ENCODE results near the gene GLA.

The GLA gene

DNA sequence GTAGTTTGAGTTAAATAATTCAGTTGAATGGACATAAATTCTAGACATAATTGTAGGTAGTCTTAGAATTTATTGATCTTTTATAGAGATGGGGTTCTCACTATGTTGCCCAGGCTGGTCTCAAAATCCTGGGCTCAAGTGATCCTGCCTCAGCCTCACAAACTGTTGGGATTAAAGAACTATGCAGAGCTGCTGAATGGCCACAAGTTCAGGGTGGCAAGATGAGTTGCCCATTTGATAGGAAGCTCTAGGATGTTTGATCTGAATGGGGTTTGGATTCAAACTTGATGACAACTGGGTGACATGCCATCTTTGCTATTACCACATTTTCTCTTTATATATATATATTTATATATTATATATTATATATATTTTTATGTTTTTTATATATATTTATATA lies 13.4 kb downstream of the GLA start:
- no peaks in the 10 kb centered on the region for H4K20me1 ChIP-seq (ENCODE audit: control insufficient read depth, insufficient read depth, low read depth, low read length)
- H3F3A ChIP-seq (ENCODE audit: control insufficient read depth, insufficient read depth) = peaks cover 72% of the 10 kb centered on the region
- peaks cover 43% of the 10 kb centered on the region for H3K79me2 ChIP-seq (ENCODE audit: control insufficient read depth, low read length)
- H3K4me1 ChIP-seq (ENCODE audit: control insufficient read depth, low read length) = peaks cover 31% of the 10 kb centered on the region
- H3K27ac ChIP-seq (ENCODE audit: low read depth, low read length) = peak overlapping the region; percentile 90
- TF ChIP-seq, protein P1, sequence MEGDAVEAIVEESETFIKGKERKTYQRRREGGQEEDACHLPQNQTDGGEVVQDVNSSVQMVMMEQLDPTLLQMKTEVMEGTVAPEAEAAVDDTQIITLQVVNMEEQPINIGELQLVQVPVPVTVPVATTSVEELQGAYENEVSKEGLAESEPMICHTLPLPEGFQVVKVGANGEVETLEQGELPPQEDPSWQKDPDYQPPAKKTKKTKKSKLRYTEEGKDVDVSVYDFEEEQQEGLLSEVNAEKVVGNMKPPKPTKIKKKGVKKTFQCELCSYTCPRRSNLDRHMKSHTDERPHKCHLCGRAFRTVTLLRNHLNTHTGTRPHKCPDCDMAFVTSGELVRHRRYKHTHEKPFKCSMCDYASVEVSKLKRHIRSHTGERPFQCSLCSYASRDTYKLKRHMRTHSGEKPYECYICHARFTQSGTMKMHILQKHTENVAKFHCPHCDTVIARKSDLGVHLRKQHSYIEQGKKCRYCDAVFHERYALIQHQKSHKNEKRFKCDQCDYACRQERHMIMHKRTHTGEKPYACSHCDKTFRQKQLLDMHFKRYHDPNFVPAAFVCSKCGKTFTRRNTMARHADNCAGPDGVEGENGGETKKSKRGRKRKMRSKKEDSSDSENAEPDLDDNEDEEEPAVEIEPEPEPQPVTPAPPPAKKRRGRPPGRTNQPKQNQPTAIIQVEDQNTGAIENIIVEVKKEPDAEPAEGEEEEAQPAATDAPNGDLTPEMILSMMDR (IDR thresholded peaks at IDR 0.05; ENCODE audit: low read depth, low read length, poor library complexity, severe bottlenecking) = no peak
- H3K9me2 ChIP-seq (replicated peaks; ENCODE audit: control insufficient read depth, low read length) = no peaks in the 10 kb centered on the region
- H3K9me3 ChIP-seq (ENCODE audit: control insufficient read depth, insufficient read depth, low read length) = no peaks in the 10 kb centered on the region
- peaks cover 57% of the 10 kb centered on the region for H3K36me3 ChIP-seq (ENCODE audit: control insufficient read depth, low read length)
- no peaks in the 10 kb centered on the region for H3K27me3 ChIP-seq (ENCODE audit: control insufficient read depth, low read length)
- peak overlapping the region; percentile 96; the same call in 1 of the 2 replicates for H3K4me2 ChIP-seq (ENCODE audit: low read length)
- H3K4me3 ChIP-seq (ENCODE audit: low read length) = no peak overlapping the region

DNA sequence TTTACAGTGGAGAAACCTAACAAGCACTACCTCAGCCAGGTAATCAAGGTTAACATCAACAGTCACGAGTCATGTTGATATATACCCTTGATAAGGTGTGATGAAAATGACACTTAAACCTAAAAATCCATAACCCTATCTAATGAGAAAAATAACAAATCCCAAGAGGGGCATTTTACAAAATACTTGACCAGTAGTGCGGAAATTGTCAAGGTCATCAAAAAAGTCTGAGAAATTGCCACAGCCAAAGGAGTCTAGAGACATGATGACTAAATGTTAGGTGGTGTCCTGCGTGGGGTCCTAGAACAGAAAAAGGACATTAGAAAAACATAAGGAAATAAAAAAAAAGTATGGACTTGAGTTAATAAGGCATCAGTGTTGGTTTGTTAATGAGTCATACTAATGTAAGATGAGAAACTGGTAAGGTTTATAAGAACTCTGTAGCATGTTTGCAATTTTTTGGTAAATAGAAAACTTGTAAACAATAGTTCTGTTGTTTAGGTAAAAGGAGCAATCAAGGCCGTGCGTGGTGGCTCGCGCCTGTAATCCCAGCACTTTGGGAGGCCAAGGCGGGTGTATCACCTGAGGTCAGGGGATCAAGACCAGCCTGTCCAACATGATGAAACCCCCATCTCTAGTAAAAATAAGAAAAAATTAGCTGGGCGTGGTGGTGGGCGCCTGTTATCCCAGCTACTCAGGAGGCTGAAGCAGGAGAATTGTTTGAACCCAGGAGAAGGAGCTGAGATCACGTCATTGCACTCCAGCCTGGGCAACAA lies 14.0 kb downstream of the GLA start:
- Histone ChIP-seq H3K79me2 (ENCODE audit: control insufficient read depth, low read length) (peaks cover 44% of the 10 kb centered on the region), H3K4me1 (ENCODE audit: control insufficient read depth, low read length) (peaks cover 34% of the 10 kb centered on the region), H3K9me3 (ENCODE audit: control insufficient read depth, insufficient read depth, low read length) (no peaks in the 10 kb centered on the region), H3K4me2 (ENCODE audit: low read length) (peak overlapping the region; percentile 96), H3K4me3 (ENCODE audit: low read length) (peak overlapping the region; percentile 90; the same call in 1 of the 2 replicates), H4K20me1 (ENCODE audit: control insufficient read depth, insufficient read depth, low read depth, low read length) (no peaks in the 10 kb centered on the region), H3K36me3 (ENCODE audit: control insufficient read depth, low read length) (peaks cover 57% of the 10 kb centered on the region), H3K9me2 (replicated peaks; ENCODE audit: control insufficient read depth, low read length) (no peaks in the 10 kb centered on the region), H3K27ac (ENCODE audit: low read depth, low read length) (peak overlapping the region; percentile 90), H3K27me3 (ENCODE audit: control insufficient read depth, low read length) (no peaks in the 10 kb centered on the region), H3F3A (ENCODE audit: control insufficient read depth, insufficient read depth) (peaks cover 69% of the 10 kb centered on the region)
- TF ChIP-seq EZH2phosphoT487 (IDR thresholded peaks at IDR 0.05; ENCODE audit: borderline replicate concordance, low read length) = no peak
- TF ChIP-seq, protein P1 (IDR thresholded peaks at IDR 0.05; ENCODE audit: low read depth, low read length, poor library complexity, severe bottlenecking) = no peak

DNA sequence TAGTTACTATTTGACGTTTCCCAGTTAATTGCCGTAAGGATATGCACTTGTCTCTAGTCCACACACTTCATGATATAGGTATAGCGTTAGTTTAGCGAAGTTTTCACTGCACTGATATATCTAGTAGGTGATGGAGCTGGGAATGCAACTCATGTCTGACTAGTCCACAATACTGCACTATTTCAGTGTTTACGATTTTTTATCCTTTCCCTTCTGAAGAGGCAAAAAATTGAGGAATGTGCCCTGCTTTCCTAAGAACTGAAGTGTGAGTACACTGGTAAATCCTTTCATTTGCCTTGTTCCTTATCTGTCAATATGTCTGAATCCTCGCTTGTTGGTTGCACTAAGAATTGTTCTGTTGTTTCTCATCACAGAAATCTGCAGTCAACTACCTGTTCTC lies 15.9 kb downstream of the GLA start:
- Histone ChIP-seq H3K79me2 (ENCODE audit: control insufficient read depth, low read length) (peaks cover 45% of the 10 kb centered on the region), H3K9me3 (ENCODE audit: control insufficient read depth, insufficient read depth, low read length) (no peaks in the 10 kb centered on the region), H3K27me3 (ENCODE audit: control insufficient read depth, low read length) (no peaks in the 10 kb centered on the region), H3K27ac (ENCODE audit: low read depth, low read length) (peak overlapping the region; percentile 90), H3K4me3 (ENCODE audit: low read length) (peak overlapping the region; percentile 90), H3K4me1 (ENCODE audit: control insufficient read depth, low read length) (peaks cover 38% of the 10 kb centered on the region), H3K36me3 (ENCODE audit: control insufficient read depth, low read length) (peaks cover 53% of the 10 kb centered on the region), H3K9me2 (replicated peaks; ENCODE audit: control insufficient read depth, low read length) (no peaks in the 10 kb centered on the region), H3F3A (ENCODE audit: control insufficient read depth, insufficient read depth) (peaks cover 52% of the 10 kb centered on the region), H4K20me1 (ENCODE audit: control insufficient read depth, insufficient read depth, low read depth, low read length) (no peaks in the 10 kb centered on the region), H3K4me2 (ENCODE audit: low read length) (peak overlapping the region; percentile 96)
- TF ChIP-seq, protein P1 (IDR thresholded peaks at IDR 0.05; ENCODE audit: low read depth, low read length, poor library complexity, severe bottlenecking) = no peak
- no peak for TF ChIP-seq EZH2phosphoT487 (IDR thresholded peaks at IDR 0.05; ENCODE audit: borderline replicate concordance, low read length)
